ENCODE results near the gene SIRPG. TPM values are rescaled to one million over a fixed set of nuclear protein-coding genes. Genes with fewer than 3 reads are reported as not detected.

The SIRPG gene
- total RNA-seq, 1 experiment from 2014 or later: not detected

DNA sequence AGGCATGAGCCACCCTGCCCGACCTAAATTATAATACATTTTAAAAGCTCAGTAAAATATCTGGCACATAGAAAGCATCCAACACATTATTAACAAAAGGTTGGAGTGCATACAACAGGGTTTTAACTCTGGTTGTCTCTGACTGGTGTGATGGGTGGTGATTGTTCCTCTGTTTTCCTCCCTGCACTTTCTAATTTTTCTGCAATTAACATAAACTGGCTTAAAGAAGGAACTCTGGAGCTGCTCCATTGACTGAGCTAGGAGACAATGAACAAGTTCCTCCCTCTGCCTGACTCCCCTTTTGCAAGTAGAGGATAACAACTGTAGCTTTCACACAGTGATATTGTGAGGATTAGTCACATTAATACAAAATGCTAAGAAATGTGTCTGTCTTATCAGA is 48.5 kb upstream of the SIRPG start:
- Histone ChIP-seq H3T11ph (ENCODE audit: low read length) (no peak overlapping the region), H2BK12ac (ENCODE audit: insufficient read length, low read depth, low read length) (no peak overlapping the region), H4K5ac (ENCODE audit: insufficient read length, low read depth, low read length) (no peak overlapping the region), H3K56ac (ENCODE audit: insufficient read length, low read depth, low read length) (no peak overlapping the region), H3K27ac (ENCODE audit: insufficient read length, low read depth, low read length) (no peak overlapping the region), H4K20me1 (ENCODE audit: control insufficient read depth, insufficient read depth, insufficient read length) (no peaks in the 10 kb centered on the region), H3K9ac (ENCODE audit: extremely low read depth, insufficient read length, low read length) (no peak overlapping the region), H3K18ac (ENCODE audit: insufficient read length, low read depth, low read length) (no peak overlapping the region), H3K4me2 (ENCODE audit: insufficient read depth, insufficient read length, low read length) (no peak overlapping the region), H3K27me3 (ENCODE audit: insufficient read depth, low read length) (no peaks in the 10 kb centered on the region), H2AK5ac (ENCODE audit: insufficient read length, low read length) (no peak overlapping the region), H3K23ac (ENCODE audit: insufficient read length, low read depth, low read length) (no peak overlapping the region), H4K8ac (replicated peaks; ENCODE audit: insufficient read length, low read depth, low read length) (no peak overlapping the region), H3K79me1 (ENCODE audit: insufficient read depth, low read depth, low read length, poor library complexity, severe bottlenecking) (no peaks in the 10 kb centered on the region), H3K23me2 (ENCODE audit: insufficient read length, low read depth, low read length, poor library complexity, severe bottlenecking) (no peaks in the 10 kb centered on the region), H2BK15ac (ENCODE audit: low read depth, low read length) (no peak overlapping the region), H3K14ac (ENCODE audit: insufficient read depth, low read length) (no peak overlapping the region), H3K79me2 (ENCODE audit: insufficient read depth, low read length) (no peaks in the 10 kb centered on the region), H3K4me1 (ENCODE audit: insufficient read depth, low read length) (no peaks in the 10 kb centered on the region), H2BK20ac (ENCODE audit: low read depth, low read length, poor library complexity, severe bottlenecking) (no peak overlapping the region), H3K4ac (ENCODE audit: low read depth, low read length) (no peak overlapping the region), H4K91ac (ENCODE audit: insufficient read length, low read depth, low read length) (no peak overlapping the region), H2BK5ac (ENCODE audit: insufficient read length, low read length) (no peak overlapping the region), H2BK120ac (ENCODE audit: low read depth, low read length, poor library complexity, severe bottlenecking) (no peak overlapping the region), H3K9me3 (ENCODE audit: control insufficient read depth, low read depth, low read length) (no peaks in the 10 kb centered on the region), H2AFZ (ENCODE audit: low read length) (no peak overlapping the region)
- H3K27ac Mint-ChIP-seq: no peak overlapping the region
- H3K4me1 Mint-ChIP-seq: peaks cover 4 to 5% of the 10 kb centered on the region in 2 experiments
- H3K9me3 Mint-ChIP-seq: no peaks in the 10 kb centered on the region
- no peaks in the 10 kb centered on the region for H3K36me3 Mint-ChIP-seq (ENCODE audit: insufficient read depth in 1 of 3, low read depth in 3 of 3)
- no peak overlapping the region; a peak in 1 of 5 replicates for H3K4me3 Mint-ChIP-seq
- TF ChIP-seq, protein P1, sequence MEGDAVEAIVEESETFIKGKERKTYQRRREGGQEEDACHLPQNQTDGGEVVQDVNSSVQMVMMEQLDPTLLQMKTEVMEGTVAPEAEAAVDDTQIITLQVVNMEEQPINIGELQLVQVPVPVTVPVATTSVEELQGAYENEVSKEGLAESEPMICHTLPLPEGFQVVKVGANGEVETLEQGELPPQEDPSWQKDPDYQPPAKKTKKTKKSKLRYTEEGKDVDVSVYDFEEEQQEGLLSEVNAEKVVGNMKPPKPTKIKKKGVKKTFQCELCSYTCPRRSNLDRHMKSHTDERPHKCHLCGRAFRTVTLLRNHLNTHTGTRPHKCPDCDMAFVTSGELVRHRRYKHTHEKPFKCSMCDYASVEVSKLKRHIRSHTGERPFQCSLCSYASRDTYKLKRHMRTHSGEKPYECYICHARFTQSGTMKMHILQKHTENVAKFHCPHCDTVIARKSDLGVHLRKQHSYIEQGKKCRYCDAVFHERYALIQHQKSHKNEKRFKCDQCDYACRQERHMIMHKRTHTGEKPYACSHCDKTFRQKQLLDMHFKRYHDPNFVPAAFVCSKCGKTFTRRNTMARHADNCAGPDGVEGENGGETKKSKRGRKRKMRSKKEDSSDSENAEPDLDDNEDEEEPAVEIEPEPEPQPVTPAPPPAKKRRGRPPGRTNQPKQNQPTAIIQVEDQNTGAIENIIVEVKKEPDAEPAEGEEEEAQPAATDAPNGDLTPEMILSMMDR (conservative IDR thresholded peaks at IDR 0.05): no peak
- H3K27me3 Mint-ChIP-seq (ENCODE audit: low read depth): peaks cover 53% of the 10 kb centered on the region
- WGBS (ENCODE audit: extremely low coverage, insufficient read length, low lambda C conversion rate): no CpG with 5 or more reads among the region's 1 CpG
- no peak for DNase-seq

All from H9 (cell line).